CD4-positive, alpha-beta T cell treated with Interferon gamma for 1 hour (primary cell): ENCODE data around the gene TMEM154.

Source experiments
- DNase-seq: peaks from one replicate; pipeline ENCODE4 v3.0.0-alpha.2; 2020

The TMEM154 gene, protein sequence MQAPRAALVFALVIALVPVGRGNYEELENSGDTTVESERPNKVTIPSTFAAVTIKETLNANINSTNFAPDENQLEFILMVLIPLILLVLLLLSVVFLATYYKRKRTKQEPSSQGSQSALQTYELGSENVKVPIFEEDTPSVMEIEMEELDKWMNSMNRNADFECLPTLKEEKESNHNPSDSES

DNA sequence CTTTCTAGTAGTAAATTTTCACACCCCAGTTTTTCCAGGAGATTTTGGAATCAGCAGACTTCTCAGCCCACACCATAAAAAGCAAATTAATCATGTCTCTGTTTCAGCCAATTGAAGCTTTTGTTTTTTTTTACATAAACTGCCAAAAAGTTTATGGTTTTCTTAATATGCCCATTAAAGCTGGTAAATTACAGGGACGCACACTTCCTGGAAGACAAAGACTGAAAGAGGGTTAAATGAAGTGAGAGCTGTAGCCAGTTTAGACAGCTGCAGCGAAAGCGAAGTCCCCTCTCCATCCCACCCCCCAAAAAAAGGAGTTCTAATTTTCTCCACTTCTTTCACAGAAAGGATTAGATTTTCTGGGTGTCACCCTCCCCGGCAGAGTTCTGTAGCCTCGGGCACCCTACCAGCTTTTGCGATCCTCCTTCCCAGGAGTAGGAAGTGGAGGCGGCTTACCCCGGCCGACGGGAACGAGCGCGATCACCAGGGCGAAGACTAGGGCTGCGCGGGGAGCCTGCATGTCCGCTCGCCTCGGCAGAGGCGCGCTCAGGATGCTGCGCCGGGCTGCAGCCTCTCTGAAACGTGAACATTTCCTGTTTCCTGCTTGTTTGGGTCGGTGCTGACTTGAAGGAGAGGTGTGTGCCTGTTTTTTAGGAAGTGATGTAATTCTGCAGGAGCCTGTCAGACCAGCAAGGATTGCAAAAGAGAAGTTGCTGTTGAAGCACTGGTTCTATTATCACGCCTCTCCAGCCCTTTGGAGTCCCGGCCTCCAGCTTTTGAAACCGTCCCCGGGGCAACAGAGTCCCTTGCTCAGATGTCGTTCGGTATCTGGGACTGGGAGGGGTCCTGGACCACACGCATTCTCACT, at the start of gene TMEM154:
TSS of gene TMEM154 (minus strand) at position 584 of the 868 bp plus-strand sequence. CDS start at position 520, 64 bp downstream.
- peak; percentile 81 for DNase-seq

DNA sequence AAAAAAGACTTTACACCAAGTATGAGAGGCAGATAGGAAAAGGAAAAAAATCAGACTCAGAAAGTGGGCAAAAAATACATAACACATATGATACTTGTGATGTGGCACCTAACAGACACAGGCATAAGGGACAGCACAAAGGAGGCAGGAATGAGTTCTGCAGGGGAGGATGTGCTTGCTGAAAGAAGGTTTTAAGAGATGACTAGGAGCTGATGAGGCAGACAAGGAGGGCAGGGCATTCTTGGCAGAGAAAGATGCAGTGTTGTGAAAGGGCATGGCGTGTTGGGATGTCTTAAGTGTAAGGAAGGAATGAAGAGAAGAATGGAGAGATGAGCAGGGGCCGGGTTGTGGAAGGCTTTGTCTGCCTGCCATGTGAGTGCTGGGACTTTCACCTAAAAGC, 49.7 kb upstream of the TMEM154 start:
- DNase-seq: no peak

DNA sequence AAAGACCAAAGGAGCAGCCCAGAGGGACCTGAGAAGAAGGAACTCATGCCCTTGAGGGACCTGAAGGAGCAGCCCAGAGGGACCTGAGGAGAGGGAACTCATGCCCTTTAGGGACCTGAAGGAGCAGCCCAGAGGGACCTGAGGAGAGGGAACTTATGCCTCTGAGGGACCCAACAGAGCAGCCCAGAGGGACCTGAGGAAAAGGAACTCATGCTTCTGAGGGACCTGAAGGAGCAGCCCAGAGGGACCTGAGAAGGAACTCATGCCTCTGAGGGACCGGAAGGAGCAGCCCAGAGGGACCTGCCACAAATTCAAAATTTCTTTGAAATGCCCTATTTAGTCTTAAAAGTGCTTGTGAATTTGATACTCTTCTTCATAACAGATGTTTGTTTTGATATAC, 48.5 kb upstream of the TMEM154 start:
- DNase-seq: no peak

DNA sequence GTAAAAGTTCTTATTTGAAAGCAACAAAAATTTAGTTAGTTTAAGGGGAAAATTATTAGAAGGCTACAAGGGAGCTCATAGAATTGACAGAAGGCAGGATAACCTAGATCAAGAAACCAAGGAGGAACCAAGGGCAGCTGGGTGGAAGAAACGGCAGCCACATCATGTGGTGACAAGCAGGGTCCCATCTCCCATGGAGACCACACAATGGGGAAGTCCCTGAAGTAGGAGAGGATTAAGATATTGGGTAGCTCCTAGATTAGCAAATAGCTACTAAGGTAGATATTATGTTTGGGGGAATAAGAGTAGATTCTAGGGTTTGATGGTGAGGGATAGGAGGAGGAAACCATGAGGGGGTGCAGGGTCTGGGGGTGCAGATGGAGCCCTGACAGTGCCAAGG, 48.0 kb upstream of the TMEM154 start:
- DNase-seq: no peak

DNA sequence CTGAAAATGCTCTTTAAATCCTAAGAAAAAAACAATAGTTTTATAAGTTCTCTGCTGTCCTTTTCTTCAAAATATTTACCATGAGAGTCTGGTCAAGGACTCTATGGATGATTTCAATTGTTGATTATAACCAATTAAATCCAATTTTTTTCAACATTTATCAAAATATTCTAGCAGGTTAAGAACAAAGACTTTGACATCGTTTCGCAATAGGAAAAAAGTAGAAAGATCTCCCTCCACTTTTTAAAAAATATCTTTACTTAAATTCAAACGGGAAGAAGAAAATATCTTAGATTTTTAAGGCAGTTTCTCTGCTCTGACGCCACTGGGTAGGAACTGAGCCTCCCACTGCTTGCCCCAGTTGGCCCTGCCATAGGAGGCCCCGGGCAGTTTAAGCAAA, 44.7 kb upstream of the TMEM154 start:
- no peak for DNase-seq

DNA sequence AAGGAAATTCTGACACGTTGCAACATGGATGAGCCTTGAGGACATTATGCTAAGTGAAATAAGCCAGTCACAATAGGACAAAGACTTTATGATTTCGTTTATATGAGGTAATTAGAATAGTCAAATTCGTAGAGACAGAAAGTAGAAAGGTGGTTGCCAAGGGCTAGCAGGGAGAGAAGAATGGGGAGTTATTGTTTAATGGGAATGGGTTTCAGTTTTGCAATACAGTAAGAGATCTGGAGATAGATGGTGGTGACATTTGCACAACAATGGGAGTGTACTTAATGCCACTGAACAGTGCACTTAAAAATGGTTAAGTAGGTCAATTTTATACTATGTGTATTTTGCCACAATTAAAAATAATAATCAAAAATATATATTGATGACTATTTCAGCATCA, 43.4 kb upstream of the TMEM154 start:
- DNase-seq: no peak

DNA sequence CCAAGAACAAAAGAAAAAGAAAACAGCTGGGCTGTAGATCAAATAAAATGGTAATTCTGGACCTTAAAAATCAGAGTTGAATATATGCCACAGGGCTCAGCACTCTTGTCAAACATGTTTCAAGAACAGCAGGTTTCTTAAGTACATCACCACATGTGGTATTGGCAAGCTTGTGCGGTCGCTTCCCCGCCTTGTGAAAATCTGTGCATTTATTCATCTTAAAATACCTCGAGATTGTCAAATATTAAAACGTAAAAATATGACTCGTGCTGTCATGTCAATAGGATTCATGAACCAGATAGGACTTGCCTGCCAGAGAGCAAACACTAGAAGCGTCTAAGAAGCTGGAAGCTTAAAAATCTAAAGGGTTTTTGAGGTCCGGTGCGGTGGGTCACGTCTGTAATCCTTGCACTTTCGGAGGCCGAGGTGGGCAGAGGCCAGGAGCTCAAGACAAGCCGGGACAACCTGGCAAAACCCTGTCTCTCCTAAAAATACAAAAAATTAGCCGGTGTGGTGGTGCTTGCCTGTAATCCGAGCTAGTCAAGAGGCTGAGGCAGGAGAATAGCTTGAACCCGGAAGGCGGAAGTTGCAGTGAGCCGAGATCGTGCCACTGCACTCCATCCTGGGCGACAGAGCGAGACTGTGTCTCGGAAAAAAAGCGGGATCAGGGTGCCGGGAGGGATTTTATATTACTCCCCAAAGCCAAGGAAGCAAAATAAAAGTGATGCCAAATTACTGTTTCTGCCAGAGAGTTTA, 40.2 kb upstream of the TMEM154 start:
- no peak for DNase-seq

DNA sequence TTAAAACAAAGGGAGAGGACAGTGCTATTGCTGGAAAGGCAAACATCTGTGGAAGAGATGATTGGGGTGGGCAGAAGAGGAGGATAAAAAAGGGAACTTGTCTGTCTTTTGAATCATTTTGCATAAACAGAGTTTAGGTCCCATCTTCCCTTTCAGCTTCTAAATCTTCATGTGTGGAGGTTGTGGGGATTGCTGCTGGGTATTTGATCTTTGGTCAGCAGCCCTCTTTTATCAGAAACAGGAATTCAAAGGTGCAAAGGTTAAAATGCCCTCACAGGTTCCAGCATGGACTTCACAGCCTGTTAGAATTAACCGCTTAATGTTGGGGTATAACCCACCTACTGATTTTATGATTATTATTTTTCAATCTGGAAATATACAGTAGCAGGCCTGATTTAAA, 39.5 kb upstream of the TMEM154 start:
- no peak for DNase-seq

DNA sequence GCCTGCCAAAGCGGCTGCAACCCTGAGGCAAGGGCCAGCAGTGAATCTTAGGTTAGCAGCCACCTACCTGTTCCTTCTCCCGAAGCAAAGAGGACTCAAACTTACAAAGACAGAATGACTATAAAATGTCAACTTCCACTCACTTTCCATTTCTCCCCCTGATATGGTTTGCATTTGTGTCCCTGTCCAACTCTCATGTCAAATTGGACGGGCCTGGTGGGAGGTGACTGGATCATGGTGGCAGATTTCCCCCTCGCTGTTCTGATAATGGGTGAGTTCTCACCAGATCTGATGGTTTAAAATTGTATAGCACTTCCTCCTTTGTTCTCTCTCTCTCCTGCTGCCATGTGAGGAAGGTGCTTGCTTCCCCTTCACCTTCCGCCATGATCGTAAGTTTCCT, 35.3 kb upstream of the TMEM154 start:
- DNase-seq: no peak

DNA sequence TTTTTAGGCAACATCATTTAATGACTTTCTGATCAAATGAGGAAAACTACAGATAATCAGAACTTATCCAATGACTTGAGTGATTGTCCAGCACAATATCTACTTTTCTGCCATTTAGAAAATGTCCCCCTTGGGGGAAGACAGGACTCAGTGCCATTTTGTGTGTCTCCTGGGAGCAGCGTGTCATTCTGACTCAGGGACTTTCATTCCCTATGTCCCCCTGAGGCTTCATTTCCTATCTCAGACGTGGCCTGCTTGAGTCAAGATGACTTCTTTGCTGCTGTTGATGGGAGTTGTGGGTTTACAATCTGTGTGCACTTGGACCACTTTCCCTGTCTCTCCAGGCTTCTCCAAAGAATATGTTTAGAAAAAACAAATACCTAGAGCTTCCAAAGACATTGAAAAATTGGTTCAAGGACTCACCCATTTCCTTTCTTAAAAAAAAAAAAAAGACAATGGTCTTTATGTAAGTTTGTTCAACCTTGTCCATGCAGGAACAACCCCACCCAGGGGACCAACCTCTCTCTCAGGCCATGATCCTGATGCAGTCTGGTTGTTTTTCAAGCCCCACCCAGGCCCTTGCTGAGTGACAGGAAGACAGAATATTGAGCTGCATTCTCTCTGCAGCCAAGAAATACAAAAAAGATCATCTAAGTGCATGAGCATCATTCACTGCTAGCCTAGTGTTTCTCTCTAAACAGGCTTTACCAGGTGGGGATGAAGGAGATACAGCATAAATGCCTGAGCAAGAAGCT, 34.3 kb upstream of the TMEM154 start:
- no peak for DNase-seq

DNA sequence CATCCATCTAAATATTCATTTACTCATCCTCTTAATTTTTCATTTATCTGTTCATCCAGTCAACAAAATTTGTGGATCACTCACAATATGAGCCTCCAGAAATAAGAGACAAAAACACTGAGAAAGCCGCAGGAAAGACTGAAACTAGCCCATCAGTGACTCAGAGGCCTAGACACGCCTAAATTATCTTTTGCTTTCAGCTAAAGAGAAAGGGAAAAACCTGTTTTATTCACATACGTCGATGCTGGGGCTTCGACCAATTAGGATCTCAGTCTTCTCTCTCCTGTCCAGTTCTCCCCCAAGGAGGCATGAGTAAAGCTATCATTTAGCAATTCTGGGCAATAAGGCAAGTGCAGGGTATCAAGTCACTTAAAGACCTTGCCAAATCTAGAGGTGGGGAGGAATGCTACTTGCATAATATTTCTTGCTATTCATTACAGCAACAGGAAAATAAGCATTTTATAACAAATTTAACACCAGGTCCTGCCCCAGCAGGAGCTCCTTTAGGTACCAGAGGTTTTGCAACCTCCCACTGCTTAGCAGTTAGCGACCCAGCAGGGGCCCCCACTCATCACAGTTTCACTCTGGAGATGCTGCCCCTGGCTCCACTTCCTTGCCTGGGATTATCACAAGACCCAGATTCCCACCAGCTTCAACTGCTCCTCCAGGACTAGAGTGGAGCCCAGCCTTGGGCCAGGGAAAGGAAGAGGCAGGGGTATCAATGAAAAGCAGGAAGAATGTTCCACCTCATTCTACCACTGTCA, 30.1 kb upstream of the TMEM154 start:
- DNase-seq: no peak

DNA sequence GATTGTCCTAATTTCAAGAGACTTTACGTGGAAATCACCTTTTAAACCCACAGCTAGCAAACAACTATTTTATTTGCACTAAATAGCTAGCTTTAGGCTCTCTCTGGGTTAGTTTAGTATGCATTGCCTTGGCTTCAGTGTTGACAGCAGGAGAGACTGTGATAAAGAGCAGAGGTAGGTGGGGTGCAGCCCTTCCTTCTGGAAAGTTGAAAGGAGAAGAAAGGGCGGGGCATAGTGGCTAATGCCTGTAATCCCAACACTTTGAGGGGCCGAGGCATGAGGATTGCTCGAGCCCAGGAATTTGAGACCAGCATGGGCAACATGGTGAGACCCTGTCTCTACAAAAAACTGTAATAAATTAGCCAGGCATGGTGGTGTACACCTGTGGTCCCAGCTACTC, 29.0 kb upstream of the TMEM154 start:
- DNase-seq: no peak

DNA sequence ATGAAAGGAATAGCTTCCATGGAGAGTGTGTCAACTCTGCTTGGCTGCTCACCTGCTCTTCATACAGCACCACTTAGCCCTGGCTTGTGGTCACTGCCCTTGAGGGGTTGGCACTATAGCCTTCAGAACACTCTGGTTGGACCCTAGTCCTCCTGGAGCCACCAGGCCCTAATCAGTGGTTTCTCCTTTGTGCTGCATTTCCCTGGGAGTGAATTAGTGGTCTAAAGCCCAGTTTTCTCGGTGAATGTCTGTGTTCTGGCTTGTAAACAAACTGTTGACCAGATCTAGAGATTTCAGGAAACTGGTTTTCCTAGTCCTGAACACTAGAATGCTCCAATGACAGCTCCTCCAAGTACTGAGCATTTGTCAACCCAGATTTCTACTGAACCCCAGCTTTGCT, 28.6 kb upstream of the TMEM154 start:
- DNase-seq: no peak

DNA sequence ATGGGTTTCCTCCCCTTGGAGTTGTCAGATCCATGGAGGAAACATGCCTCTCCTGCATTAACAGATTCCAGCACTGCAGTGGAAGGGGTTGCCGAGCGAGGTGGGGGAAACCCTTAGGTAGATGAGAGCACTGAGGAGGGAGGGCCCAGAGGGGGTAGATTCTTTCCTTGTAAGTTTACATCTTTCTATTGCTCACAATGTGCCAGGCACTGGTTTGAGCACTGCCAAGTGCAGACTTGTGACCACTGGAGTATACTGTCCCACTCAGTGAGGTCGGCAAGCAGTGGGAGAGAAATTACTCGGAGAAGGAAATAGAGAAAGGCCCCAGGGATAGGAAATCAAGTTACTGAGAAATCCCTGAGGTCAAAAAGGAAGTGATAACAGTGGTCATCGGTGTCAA, 27.8 kb upstream of the TMEM154 start:
- no peak for DNase-seq

DNA sequence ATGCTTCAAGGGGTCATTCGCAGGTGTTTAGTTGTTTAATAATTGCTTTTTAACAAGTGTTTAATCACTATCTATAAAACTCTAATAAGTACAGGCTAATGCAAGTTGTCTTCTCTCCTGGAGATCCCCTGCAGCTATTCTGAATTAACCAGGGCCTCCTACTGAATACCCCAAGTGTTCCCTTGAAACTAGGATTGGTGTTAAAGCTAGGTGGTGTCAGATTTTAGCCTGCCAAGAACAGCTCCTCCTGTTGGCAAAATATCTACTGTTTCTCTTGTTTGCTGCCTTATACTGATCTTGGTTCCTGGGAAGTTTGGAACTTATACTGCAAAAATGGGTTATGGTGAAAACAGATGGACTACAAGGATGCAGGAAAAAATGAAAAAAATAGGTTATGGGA, 26.1 kb upstream of the TMEM154 start:
- no peak for DNase-seq

DNA sequence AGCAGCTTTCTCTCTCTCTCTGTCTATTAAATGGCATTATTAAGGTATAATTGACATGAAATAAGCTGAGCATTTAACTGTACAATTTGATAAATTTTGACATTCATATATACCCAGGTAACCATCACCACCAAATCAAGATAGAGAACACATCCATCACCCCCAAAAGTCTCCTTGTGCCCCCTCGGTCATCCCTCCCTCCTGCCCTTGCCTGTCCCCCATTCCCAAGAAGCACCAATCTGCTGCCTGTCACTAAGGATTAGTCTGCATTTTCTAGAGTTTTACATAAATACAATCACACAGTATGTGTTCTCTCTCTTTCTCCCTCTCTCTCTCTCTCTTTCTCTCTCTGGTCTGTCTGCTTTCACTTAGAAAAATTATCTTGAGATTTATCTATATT, 25.0 kb upstream of the TMEM154 start:
- no peak for DNase-seq

DNA sequence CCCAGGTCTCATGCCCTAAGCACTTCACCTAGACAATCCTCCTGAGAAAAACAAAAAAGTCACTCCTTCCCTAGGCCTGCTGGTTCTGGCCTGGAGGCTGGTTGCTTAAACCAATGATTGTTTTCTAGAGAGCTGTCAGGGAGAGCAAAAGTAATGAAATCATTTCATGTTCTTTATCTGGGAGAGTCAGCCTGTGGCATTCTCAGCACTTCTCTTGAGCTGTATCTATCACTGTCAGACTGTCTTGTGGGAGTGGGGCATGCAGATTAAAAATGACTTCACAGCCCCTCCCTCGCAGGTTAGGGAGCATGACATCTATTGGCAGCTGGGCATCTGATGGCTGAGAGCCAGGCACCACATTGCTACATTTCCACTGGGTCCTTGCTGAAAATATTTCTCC, 20.4 kb upstream of the TMEM154 start:
- no peak for DNase-seq

DNA sequence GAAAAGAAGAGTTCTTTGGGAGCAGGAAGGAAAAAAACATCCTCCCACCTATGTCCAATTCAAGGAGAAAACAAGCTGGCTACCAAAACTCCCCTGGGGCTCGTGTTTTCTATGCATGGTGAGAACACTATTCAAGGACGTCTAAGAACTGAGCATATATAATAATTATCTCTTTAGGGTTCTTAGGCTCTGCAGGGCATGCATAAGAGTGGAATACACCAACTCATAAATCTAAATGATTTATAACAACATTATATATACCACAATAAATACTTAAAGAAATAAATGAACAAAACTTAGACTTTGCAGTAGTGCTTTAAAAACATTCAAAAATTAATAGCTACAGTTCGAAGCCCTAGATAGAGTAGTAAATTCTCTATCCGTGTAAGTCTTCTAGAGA, 19.5 kb upstream of the TMEM154 start:
- DNase-seq: no peak

DNA sequence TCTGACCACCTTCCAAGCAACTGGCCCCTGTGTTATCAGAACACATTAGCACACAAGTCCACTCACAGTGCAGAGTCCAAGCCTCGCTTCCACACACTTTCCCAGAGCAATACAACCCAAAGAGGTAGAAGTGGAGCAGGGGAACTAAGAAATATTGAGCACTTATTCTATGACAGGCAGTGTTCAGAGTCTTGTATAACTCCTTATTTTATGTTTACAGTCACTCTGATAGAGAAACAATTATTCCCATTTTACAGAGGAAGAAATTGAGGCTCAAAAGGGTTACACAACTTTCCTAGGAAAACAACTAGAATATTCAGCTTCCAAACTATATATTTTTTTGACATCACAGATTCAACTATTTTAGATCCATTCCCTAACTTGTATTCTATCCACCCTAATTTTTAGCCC, 18.3 kb upstream of the TMEM154 start:
- DNase-seq: no peak

DNA sequence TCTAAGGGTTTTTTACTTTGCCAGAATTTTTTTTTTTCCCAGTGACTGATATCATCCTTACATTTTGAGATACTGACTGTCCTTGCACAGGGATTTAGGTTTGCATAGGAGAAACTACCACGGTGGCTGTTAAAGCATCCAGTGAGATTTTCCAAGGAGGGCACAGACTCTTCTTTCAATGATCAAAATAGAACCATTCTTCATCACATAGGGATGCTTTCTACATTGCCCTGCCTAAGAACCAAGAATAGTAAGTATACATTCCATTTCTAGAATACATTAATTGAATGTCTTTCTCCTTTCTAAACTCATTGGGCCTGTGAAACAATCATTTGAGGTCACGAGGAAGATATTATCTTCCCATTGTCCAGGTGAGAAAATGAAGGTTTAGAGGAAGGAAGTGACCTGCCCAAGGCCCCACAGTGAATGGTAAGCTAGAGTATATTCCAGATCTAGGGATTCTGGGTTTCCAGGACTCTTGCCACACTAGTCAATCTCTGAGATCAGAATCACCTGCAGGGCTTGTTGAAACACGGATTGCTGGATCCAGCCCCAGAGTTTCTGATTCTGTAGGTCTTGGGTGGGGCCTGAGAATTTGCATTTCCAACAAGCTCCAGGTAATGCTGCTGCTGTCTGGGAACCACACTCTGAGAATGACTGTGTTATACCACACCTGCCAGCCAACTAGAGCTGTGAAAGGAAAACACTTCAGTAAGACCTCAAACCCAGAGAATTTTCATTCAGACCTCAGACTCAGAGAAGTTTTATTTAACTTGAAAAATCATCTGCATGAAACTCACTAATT, 17.7 kb upstream of the TMEM154 start:
- no peak for DNase-seq

DNA sequence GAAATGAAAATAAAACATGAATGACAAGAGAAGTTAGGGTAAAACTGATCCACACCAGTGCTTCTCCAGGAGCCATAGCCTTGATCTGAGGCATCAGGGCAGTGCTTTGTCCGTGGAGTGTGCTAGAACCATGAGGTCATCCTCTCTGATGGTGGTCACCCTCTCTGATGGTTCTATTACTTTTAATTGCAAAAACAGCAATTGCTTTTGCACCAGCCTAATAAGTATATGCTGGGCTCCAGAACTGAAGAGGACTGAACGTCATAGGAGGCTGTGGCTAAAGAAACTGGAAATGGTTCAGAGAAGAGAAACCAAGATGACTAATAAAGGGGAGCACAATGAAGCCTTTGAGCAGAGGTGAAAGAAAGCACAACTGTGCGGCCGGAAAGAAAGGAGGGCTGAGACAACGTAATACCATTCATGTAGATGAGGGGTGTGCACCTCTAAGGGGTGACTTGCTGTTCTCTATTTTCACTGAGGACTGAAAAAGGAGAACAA, 17.0 kb upstream of the TMEM154 start:
- DNase-seq: peak; percentile 56
